Measurements from ENCODE around the gene AADAC. TPM values are rescaled to one million over a fixed set of nuclear protein-coding genes. Genes with fewer than 3 reads are reported as not detected.
A peak's percentile ranks its signal among the peaks of the same experiment; 100 is the strongest.

AADAC gene
- total and polyA plus RNA-seq, 2 of the 13 experiments (the other 11 are each of a cell fraction or from before 2014, with no cell fraction given) = 0.87 to 1.5 TPM

DNA sequence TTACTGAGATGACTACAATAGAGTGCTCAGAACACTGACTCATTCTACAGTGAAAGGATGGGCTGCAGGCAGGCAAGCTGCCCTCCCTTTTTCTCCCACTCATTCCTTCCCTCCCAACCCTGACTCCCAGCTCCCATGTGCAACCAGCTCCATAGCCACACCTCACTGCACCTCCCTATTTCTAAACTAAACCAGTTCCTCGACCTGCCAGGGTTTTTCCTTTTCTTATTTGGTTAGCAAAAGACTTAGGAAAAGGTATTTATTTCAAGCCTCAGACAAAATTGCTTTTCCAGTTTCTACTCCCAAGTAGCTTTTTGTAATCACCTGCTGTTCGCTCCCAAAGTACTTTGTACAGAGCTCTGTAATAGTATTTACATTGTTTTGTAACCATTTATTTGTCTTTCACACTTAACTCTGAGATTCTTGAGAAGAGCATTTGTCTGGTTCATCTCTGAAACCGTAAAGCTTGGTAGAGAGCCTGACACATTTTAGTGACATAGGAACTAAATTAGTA is 2.2 kb downstream of the AADAC start:
- Histone ChIP-seq H3K79me2 (ENCODE audit: insufficient read depth, low read length) (no peaks in the 10 kb centered on the region), H3K36me3 (replicated peaks in 1 of 2; ENCODE audit: control insufficient read depth in 1 of 2, insufficient read depth in 2 of 2, low read length in 2 of 2) (no peaks in the 10 kb centered on the region), H2AFZ (ENCODE audit: low read length) (no peak overlapping the region), H3K27me3 (ENCODE audit: control insufficient read depth in 1 of 2, insufficient read depth in 2 of 2, low read length in 2 of 2) (no peaks in the 10 kb centered on the region), H4K20me1 (ENCODE audit: insufficient read depth, low read length) (no peaks in the 10 kb centered on the region), H3K27ac (ENCODE audit: extremely low read length, insufficient read depth, low read length) (peak overlapping the region; percentile 88), H3K4me2 (ENCODE audit: low read depth, low read length) (peak overlapping the region; percentile 59), H3K4me1 (ENCODE audit: insufficient read depth, low read length) (peaks cover 74% of the 10 kb centered on the region), H3K9ac (ENCODE audit: insufficient read depth, low read depth, low read length) (peak overlapping the region; percentile 66), H3K9me3 (ENCODE audit: low read length) (no peaks in the 10 kb centered on the region), H3K4me3 (replicated peaks in 1 of 3; ENCODE audit: insufficient read depth in 1 of 3, low read depth in 2 of 3, low read length in 3 of 3) (peak overlapping the region in 2 of 3 experiments; percentile 18 to 20; a peak in 2 of 6 replicates)
- no TSS peak for BruUV-seq (replicated peaks)
- CTCF ChIA-PET (ENCODE audit: low intra/inter-chr PET ratio, low total read pairs) = no interaction called here
- WGBS (ENCODE audit: low lambda C conversion rate) = 0% methylated on average over 3 of the region's 3 CpGs
- FAIRE-seq (peak; percentile 80), ATAC-seq (peak; percentile 97), DNase-seq (ENCODE audit: low spot score) (peak; percentile 79)
- intact Hi-C loops (cut with micrococcal nuclease; ENCODE audit: unreplicated experiment) (loop anchor here (1.0 kb wide), 2 partner anchors 8 to 46 kb away; no protein-coding TSS in a partner anchor), in situ Hi-C loops (cut with HindIII; ENCODE audit: extremely low pct_ligation_motif_present, low pct_unique_long_range_greater_than_20kb) (no loop called here)
- POLR2A ChIA-PET = interaction anchor here (0.7 to 3.4 kb wide), 4 partner anchors 15 to 186 kb away, joined by 3 to 32 read pairs (median 3); no protein-coding TSS in a partner anchor
- TF ChIP-seq, protein P1, sequence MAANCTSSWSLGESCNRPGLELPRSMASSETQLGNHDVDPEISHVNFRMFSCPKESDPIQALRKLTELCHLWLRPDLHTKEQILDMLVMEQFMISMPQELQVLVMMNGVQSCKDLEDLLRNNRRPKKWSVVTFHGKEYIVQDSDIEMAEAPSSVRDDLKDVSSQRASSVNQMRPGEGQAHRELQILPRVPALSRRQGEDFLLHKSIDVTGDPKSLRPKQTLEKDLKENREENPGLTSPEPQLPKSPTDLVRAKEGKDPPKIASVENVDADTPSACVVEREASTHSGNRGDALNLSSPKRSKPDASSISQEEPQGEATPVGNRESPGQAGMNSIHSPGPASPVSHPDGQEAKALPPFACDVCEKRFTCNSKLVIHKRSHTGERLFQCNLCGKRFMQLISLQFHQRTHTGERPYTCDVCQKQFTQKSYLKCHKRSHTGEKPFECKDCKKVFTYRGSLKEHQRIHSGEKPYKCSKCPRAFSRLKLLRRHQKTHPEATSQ (CRISPR knock-in tag; IDR thresholded peaks at IDR 0.05; ENCODE audit: borderline replicate concordance) = no peak
- TF ChIP-seq MED8 (CRISPR knock-in tag; IDR thresholded peaks at IDR 0.05; ENCODE audit: insufficient replicate concordance) (no peak), TCF7 (IDR thresholded peaks at IDR 0.05; ENCODE audit: low read depth) (peak; percentile 44; the same call in 1 of the 2 replicates), GTF2F1 (IDR thresholded peaks at IDR 0.05; ENCODE audit: low read length) (no peak), IRF2 (CRISPR knock-in tag; IDR thresholded peaks at IDR 0.05) (peak; percentile 22; the same call in 1 of the 2 replicates), NCOA2 (CRISPR knock-in tag; IDR thresholded peaks at IDR 0.05) (peak; percentile 53), NR2F2 (IDR thresholded peaks at IDR 0.05; ENCODE audit: borderline replicate concordance, low read depth) (peak; percentile 51; the same call in 1 of the 2 replicates), HMGA1 (CRISPR knock-in tag; conservative IDR thresholded peaks at IDR 0.05) (no peak), NCOR1 (IDR thresholded peaks at IDR 0.05; ENCODE audit: borderline replicate concordance, low read length) (peak; percentile 75; the same call in 1 of the 2 replicates), ISL2 (CRISPR knock-in tag; IDR thresholded peaks at IDR 0.05) (peak; percentile 48), GFI1 (CRISPR knock-in tag; IDR thresholded peaks at IDR 0.05; ENCODE audit: borderline replicate concordance) (peak; percentile 66; the same call in 1 of the 2 replicates), NCOA1 (CRISPR knock-in tag; IDR thresholded peaks at IDR 0.05) (no peak), ZNF724P (CRISPR knock-in tag; IDR thresholded peaks at IDR 0.05; ENCODE audit: borderline replicate concordance) (no peak), SP1 (IDR thresholded peaks at IDR 0.05) (no peak), SP1 (CRISPR knock-in tag; IDR thresholded peaks at IDR 0.05) (no peak)
- TF ChIP-seq, protein P2, sequence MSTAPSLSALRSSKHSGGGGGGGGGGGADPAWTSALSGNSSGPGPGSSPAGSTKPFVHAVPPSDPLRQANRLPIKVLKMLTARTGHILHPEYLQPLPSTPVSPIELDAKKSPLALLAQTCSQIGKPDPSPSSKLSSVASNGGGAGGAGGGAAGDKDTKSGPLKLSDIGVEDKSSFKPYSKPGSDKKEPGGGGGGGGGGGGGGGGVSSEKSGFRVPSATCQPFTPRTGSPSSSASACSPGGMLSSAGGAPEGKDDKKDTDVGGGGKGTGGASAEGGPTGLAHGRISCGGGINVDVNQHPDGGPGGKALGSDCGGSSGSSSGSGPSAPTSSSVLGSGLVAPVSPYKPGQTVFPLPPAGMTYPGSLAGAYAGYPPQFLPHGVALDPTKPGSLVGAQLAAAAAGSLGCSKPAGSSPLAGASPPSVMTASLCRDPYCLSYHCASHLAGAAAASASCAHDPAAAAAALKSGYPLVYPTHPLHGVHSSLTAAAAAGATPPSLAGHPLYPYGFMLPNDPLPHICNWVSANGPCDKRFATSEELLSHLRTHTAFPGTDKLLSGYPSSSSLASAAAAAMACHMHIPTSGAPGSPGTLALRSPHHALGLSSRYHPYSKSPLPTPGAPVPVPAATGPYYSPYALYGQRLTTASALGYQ (CRISPR knock-in tag; IDR thresholded peaks at IDR 0.05) = 0 out of 2 replicates have a peak, but pooled peaks have one; percentile 46
- TF ChIP-seq, protein P3, sequence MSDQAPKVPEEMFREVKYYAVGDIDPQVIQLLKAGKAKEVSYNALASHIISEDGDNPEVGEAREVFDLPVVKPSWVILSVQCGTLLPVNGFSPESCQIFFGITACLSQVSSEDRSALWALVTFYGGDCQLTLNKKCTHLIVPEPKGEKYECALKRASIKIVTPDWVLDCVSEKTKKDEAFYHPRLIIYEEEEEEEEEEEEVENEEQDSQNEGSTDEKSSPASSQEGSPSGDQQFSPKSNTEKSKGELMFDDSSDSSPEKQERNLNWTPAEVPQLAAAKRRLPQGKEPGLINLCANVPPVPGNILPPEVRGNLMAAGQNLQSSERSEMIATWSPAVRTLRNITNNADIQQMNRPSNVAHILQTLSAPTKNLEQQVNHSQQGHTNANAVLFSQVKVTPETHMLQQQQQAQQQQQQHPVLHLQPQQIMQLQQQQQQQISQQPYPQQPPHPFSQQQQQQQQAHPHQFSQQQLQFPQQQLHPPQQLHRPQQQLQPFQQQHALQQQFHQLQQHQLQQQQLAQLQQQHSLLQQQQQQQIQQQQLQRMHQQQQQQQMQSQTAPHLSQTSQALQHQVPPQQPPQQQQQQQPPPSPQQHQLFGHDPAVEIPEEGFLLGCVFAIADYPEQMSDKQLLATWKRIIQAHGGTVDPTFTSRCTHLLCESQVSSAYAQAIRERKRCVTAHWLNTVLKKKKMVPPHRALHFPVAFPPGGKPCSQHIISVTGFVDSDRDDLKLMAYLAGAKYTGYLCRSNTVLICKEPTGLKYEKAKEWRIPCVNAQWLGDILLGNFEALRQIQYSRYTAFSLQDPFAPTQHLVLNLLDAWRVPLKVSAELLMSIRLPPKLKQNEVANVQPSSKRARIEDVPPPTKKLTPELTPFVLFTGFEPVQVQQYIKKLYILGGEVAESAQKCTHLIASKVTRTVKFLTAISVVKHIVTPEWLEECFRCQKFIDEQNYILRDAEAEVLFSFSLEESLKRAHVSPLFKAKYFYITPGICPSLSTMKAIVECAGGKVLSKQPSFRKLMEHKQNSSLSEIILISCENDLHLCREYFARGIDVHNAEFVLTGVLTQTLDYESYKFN (CRISPR knock-in tag; conservative IDR thresholded peaks at IDR 0.05) = peak; percentile 89
- TF ChIP-seq, protein P4, sequence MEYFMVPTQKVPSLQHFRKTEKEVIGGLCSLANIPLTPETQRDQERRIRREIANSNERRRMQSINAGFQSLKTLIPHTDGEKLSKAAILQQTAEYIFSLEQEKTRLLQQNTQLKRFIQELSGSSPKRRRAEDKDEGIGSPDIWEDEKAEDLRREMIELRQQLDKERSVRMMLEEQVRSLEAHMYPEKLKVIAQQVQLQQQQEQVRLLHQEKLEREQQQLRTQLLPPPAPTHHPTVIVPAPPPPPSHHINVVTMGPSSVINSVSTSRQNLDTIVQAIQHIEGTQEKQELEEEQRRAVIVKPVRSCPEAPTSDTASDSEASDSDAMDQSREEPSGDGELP (IDR thresholded peaks at IDR 0.05; ENCODE audit: borderline replicate concordance, low read depth) = no peak
